HG02798 (cell line): ENCODE data around the gene TDG.

ENCODE experiments used
- ATAC-seq: cut with Tn5 transposase; IDR thresholded peaks from one replicate; pipeline ENCODE4 v1.9.1; 2021; ENCODE audit warnings: mild to moderate bottlenecking; ENCODE audit not compliant: unreplicated experiment, poor library complexity

TDG gene

GRCh38 chr12:103958621-103959020, 7.1 kb upstream of the TDG start:
- no peak for ATAC-seq

- no peak for ATAC-seq
Measured at GRCh38 chr12:103960616-103961227, 5.0 kb upstream of the TDG start.

GRCh38 chr12:103962493-103962892, 3.2 kb upstream of the TDG start:
- no peak for ATAC-seq

DNA sequence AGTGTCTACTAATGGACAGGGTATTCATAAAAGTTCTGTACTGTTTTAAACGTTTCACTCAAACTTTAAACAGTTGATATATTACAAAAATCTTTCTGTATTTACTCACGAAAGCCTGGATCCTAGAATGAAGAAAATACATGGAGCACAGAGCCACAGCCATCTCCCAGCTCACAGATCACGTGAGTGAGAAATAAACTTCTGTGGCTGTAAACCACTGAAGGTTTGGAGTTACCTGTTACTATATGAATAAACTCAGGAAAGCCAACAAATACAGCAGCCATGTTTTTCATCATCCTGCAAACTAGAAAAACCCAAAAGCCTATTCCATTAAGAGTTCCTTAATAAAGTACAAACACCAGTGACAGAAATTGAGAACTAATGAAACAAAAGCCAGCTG, 867 bp upstream of the TDG start:
- no peak for ATAC-seq

GRCh38 chr12:103965255-103965589, 450 bp upstream of the TDG start:
- ATAC-seq, result no peak

DNA sequence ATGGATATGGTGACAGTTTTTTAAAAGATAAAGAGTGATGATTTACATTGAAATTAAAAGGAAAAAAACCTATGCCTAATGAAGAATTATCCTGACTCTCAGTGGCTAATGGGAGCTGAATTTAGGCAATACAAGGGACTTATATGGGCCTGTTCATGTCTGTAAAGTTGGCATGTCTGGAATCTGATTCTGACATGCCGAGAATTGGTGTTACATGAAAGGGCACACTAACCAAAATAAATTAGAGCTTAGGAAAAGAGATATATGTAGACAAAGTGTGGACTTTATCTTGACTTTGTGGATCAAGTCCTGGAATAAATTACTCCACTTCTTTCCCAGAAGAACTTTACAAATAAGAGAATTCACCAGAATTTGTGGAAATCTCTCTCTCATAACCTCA, 1.1 kb downstream of the TDG start:
- no peak for ATAC-seq

GRCh38 chr12:103969391-103969790, 3.7 kb downstream of the TDG start:
- ATAC-seq, result no peak

DNA sequence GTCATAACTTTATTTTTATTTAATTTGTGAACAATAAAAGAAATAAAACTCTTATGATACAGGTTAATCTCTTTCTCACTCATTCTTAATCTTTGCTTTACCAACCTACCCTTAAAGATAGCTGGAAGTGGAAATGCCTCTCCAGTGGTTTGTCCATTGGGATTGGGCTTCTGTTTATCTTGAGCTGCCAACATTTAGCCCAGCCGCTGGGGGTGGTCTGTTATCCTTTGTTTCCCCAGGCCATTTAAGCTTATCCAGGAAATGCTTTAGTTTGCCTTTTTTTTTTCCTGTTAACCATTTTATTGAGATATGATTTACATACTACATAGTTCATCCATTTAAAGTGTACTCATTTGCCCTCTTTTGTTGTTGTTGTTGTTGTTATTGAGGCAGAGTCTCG, 8.2 kb downstream of the TDG start:
- ATAC-seq, result no peak

DNA sequence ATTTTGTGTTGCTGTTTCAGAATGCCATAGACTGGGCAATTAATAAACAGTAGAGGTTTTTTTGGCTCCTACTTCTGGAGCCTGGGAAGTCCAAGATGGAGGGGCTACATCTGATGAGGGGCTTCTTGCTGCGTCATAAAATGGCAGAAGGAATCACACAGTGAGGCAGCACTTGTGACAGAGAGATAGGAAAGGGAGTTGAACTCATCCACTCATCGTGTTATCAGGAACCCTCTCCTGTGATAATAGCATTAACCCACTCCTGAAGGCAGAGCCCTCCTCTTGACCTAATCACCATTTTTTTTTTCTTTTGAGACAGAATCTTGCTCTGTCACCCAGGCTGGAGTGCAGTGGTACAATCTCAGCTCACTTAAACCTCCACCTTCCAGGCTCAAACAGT, 9.7 kb downstream of the TDG start:
- ATAC-seq, result no peak

- no peak for ATAC-seq
Measured at GRCh38 chr12:103978384-103978982, 12.8 kb downstream of the TDG start.

DNA sequence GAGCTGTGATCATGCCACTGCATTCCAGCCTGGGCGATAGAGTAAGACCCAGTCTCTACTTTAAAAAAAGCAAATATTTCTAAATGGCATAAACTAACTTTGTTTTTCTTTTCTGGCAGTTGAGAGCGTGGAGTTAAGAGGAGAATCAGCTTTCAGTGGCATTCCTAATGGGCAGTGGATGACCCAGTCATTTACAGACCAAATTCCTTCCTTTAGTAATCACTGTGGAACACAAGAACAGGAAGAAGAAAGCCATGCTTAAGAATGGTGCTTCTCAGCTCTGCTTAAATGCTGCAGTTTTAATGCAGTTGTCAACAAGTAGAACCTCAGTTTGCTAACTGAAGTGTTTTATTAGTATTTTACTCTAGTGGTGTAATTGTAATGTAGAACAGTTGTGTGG, 21.2 kb downstream of the TDG start:
- ATAC-seq, result no peak

- ATAC-seq, result no peak
Measured at GRCh38 chr12:103994235-103994634, 28.6 kb downstream of the TDG start.

DNA sequence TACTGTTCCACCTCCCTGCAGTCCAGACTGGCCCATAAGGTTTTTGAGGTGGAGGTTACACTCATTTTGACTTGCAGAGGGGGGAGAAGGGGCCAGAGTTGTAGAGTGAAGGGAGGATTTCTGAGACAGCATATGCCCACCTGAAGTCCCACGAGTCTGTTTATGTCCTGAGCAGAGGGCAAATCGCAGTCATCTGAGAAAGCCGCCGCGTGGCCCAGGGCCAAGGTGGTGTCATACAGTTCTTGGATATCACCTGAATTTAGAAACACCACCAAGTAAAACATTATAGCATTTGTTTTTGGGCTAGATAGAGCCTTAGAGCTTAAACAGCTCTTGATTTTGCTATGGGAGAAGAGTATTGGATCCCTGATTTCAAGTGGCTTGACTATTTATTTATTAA, 30.9 kb downstream of the TDG start:
- no peak for ATAC-seq

- no peak for ATAC-seq
Measured at GRCh38 chr12:103997286-103997900, 31.7 kb downstream of the TDG start.

- ATAC-seq, result no peak
Measured at GRCh38 chr12:103998976-103999375, 33.3 kb downstream of the TDG start.

- no peak for ATAC-seq
Measured at GRCh38 chr12:104000807-104001434, 35.2 kb downstream of the TDG start.

GRCh38 chr12:104002686-104003085, 37.0 kb downstream of the TDG start:
- no peak for ATAC-seq

DNA sequence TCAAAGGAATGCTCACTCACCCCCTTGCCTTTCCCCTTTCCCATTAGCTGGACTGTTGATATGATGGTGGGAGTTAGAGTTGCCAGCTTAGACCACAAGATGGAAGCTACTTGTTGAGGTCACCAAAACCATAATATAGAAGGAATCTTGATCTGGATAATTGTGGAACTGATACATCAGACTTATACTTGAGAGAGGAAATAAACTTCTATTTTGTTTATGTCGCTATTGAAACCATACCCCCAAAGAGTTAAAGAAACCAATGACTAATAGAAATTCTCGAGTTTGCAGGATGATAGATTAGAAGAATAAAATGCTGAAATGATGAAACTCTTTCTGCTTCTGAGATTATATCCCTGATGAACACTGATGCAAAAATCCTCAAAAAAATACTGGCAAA, 37.9 kb downstream of the TDG start:
- ATAC-seq, result no peak

DNA sequence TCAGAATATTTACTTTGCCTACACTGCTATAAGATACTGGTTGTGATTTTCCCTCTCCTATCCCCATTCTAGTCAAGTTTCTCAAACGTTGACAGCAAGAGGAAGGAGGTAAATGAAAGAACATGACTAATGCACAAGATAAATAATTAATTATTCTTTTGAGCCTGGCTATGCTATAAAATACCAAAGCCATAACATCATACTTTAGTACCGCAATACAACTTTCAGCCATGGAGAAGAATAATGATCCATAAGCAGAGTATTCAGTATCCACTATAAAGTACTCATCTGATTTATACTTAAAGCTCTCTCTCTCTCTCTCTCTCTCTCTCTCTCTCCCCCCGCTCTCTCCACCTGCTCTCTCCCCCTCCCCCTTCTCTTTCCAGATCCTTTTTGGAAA, 41.3 kb downstream of the TDG start:
- no peak for ATAC-seq

- no peak for ATAC-seq
Measured at GRCh38 chr12:104010121-104010520, 44.4 kb downstream of the TDG start.

DNA sequence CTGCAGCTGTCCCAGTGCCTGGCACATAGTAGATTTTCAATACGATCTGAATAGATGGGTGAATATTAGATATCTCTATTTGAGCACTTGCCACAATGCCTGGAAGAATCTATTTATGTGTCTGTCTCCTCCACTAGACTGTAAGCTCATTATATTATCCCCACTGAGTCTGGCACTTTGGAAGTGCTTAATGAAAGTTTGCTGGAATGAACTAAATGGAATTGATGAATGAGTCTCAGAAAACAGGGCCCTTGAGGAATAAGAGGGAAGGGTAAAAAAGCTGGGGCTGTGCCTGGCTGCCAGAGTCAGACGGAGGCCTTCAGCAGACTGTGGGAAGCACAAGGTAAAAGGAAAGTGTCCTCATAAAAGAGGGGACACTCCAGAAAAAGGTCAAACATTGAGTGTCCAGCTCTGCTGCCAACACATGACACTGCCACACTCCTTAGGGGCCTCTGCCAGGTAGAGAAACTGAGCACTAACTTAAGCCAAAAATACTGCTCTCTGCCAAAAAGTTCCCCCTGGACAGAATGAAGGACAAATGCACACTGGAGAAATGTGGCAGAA, 45.0 kb downstream of the TDG start:
- no peak for ATAC-seq
